ENCODE measurements around the gene DCAF5.

DCAF5 gene

DNA sequence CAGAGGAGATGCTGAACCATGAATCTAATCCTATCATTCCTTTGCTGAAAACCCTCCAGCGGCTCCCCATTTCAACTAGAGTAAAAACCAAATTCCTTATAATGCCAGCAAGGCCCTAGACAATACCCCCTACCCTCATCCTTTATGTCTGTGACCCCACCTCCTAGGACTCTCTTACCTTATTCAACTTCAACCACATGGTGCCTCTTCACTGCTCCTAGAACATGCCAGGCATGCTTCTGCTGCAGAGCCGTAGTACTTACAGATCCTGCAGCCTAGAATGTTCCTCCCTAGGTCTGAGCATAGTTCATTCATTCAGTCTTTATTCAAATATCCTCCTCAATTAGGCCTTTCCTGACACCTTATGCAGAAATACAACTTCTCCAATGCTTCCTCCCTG is 54.9 kb downstream of the DCAF5 start:
- Histone ChIP-seq H3K9ac (ENCODE audit: insufficient read length) (no peak overlapping the region), H3K27ac (no peak overlapping the region), H3K9me3 (ENCODE audit: low read depth, low read length) (no peaks in the 10 kb centered on the region), H3K36me3 (ENCODE audit: insufficient read depth, low read length) (no peaks in the 10 kb centered on the region), H3K4me3 (no peak overlapping the region)
- no peak for DNase-seq (ENCODE audit: low read depth, low spot score)
- TF ChIP-seq EZH2 (IDR thresholded peaks at IDR 0.05): no peak
- TF ChIP-seq FOXP2 (optimal IDR thresholded peaks at IDR 0.05; ENCODE audit: control extremely low read depth, extremely low read length, insufficient read depth): no peak
- TF ChIP-seq POLR2AphosphoS5 (IDR thresholded peaks at IDR 0.05; ENCODE audit: borderline replicate concordance, low read depth, low read length): no peak

DNA sequence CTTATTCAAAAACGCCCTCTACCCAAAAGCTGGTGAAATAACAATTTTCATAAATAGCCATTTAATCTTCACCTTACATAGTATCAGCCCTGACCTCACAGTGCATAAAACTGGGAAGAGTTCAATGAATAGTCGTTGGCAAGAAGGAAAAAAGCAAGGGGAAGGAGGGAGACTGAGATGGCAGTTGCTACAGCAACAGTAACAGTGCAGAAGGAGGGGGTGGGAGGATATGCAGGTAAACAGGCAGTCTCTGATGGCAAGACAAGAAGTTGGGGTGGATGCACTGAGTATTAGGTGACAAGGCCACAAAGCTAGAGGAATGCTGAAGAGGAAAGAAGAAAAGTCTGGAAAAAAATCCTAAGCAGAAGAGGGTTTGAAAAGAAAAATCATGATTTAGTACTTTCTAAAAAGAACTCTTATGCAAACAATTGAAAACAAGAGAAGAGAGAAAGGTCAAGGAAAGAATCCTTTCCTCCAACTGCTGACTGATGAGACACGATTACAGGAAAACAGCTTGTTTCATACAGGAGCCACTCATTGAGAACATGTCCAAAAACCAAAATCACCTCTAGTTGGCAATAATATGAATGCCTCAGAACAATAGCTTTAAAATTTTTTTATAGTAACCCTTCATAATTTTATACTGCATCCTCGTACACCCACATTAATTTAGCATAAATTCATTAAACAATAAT is 56.0 kb downstream of the DCAF5 start:
- H3K4me3 ChIP-seq: no peak overlapping the region
- H3K36me3 ChIP-seq (ENCODE audit: insufficient read depth, low read length): no peaks in the 10 kb centered on the region

DNA sequence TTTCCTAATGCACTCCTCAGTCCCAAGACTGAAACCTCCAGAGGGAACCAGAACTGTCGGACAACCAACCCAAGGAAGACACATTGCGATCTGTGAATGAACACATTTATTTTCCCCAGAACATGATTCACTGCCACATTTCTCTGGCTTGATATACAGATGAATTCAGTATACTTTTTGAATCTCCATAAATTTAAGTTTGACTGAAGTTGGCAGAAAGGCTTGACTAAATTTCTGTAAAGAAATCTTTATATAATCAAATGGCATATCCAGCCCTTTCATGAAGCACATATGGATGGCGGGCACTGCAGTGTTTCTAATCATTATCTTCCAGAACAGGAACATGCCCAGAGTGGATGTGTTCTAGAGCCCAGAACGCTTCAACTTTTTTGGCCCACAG is 56.7 kb downstream of the DCAF5 start:
- Histone ChIP-seq H3K4me3 (no peak overlapping the region), H3K36me3 (ENCODE audit: insufficient read depth, low read length) (peaks cover 5% of the 10 kb centered on the region), H3K9ac (ENCODE audit: insufficient read length) (no peak overlapping the region), H3K27ac (no peak overlapping the region), H3K9me3 (ENCODE audit: low read depth, low read length) (no peaks in the 10 kb centered on the region)
- DNase-seq (ENCODE audit: low read depth, low spot score): no peak
- no peak for TF ChIP-seq EZH2 (IDR thresholded peaks at IDR 0.05)
- TF ChIP-seq POLR2AphosphoS5 (IDR thresholded peaks at IDR 0.05; ENCODE audit: borderline replicate concordance, low read depth, low read length): no peak
- no peak for TF ChIP-seq FOXP2 (optimal IDR thresholded peaks at IDR 0.05; ENCODE audit: control extremely low read depth, extremely low read length, insufficient read depth)

More for the DNA sequence above, 56.0 kb downstream of the DCAF5 start:
- no peak for DNase-seq (ENCODE audit: low read depth, low spot score)
- Histone ChIP-seq H3K27ac (no peak overlapping the region), H3K9me3 (ENCODE audit: low read depth, low read length) (no peaks in the 10 kb centered on the region), H3K9ac (ENCODE audit: insufficient read length) (no peak overlapping the region)
- TF ChIP-seq FOXP2 (optimal IDR thresholded peaks at IDR 0.05; ENCODE audit: control extremely low read depth, extremely low read length, insufficient read depth) (no peak), POLR2AphosphoS5 (IDR thresholded peaks at IDR 0.05; ENCODE audit: borderline replicate concordance, low read depth, low read length) (no peak), EZH2 (IDR thresholded peaks at IDR 0.05) (no peak)

DNA sequence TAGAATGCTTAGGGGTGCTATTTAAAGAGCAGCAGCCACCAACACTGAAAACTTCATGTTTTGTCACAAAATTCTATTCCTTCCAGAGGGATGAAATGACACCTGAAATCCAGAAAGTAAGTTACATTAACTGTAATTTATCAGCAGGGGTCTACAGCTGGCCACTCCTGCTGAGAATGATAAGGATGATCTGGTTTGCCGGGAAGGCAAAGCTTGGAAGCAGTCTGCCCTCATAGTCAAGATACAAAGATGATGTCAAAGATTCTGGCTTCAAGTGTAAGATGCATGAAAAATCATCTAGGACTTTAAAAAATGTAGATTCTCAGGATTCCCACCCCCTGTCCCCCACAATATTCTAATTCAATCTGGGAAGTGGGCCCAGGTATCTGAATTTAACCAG is 58.4 kb downstream of the DCAF5 start:
- TF ChIP-seq POLR2AphosphoS5 (IDR thresholded peaks at IDR 0.05; ENCODE audit: borderline replicate concordance, low read depth, low read length) (no peak), FOXP2 (optimal IDR thresholded peaks at IDR 0.05; ENCODE audit: control extremely low read depth, extremely low read length, insufficient read depth) (no peak), EZH2 (IDR thresholded peaks at IDR 0.05) (no peak)
- H3K4me3 ChIP-seq: no peak overlapping the region
- no peak overlapping the region for H3K27ac ChIP-seq
- no peak for DNase-seq (ENCODE audit: low read depth, low spot score)
- no peaks in the 10 kb centered on the region for H3K9me3 ChIP-seq (ENCODE audit: low read depth, low read length)
- H3K36me3 ChIP-seq (ENCODE audit: insufficient read depth, low read length): peaks cover 16% of the 10 kb centered on the region
- no peak overlapping the region for H3K9ac ChIP-seq (ENCODE audit: insufficient read length)

DNA sequence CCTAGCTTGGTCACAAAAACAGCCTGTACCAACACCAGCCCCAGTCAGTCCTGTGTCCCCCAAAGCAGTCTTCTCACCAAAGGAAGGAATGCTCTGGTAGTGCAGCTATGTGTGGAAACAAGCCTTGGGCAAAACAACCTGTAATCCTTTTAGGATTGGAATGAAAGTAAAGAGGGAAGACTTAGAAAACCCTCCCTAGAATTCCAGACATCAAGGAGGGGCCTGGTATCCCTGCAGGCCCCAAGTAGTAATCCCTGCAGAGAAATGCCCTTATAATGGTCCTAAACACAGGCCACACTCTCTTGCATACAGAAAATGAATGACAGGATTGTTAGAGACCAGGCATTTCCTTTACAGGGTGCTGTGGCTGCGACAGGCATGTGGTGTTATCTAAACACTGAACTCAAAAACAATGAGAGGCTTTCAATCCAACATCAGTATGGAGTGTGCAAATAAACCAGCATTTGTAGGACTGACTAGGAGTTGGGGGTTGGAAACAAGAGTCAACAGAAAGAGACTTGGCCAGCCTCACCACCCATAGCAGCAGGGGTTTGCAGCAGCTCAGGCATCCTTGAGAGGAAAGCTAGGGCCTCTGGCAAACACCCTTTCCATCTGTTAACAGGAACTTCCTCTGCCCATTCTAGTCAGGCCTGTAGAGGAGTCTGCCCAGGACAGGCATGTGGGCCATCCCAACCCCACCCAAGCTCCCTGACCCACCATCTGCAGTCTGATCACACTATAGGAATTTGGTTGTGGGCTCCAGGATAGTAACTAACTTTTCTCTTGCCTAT is 59.1 kb downstream of the DCAF5 start:
- no peak overlapping the region for H3K27ac ChIP-seq
- no peaks in the 10 kb centered on the region for H3K9me3 ChIP-seq (ENCODE audit: low read depth, low read length)
- DNase-seq (ENCODE audit: low read depth, low spot score): no peak
- no peak overlapping the region for H3K9ac ChIP-seq (ENCODE audit: insufficient read length)
- no peak overlapping the region for H3K4me3 ChIP-seq
- TF ChIP-seq POLR2AphosphoS5 (IDR thresholded peaks at IDR 0.05; ENCODE audit: borderline replicate concordance, low read depth, low read length) (no peak), EZH2 (IDR thresholded peaks at IDR 0.05) (no peak), FOXP2 (optimal IDR thresholded peaks at IDR 0.05; ENCODE audit: control extremely low read depth, extremely low read length, insufficient read depth) (no peak)
- peaks cover 16% of the 10 kb centered on the region for H3K36me3 ChIP-seq (ENCODE audit: insufficient read depth, low read length)

DNA sequence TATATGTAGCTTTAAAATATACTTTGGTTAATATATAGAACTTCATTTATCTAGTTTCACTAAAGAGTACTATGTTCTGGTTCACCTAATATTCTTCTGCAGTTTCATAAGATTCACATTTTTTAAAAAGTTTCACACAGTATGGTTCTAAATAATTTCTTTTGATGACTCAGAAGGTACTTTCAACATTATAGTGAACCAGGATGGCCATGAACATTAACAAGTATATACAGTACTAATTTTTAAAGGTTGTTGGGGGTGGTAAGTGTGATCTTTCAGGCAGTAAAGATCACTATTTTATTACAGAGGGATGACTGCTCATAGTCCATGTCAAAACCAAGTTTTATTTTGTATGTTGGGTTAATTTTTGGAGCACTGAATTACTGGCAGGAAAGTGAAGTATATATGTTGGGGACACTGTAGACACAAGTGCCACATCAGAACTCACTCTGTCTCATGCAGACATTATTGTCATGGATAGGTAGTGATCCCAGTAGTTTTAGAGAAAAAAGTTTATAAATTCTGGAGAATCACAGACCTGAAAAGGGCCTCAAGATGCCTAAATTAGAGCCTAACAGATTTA is 60.0 kb downstream of the DCAF5 start:
- Histone ChIP-seq H3K9ac (ENCODE audit: insufficient read length) (no peak overlapping the region), H3K9me3 (ENCODE audit: low read depth, low read length) (no peaks in the 10 kb centered on the region), H3K36me3 (ENCODE audit: insufficient read depth, low read length) (peaks cover 16% of the 10 kb centered on the region), H3K27ac (no peak overlapping the region), H3K4me3 (no peak overlapping the region)
- TF ChIP-seq FOXP2 (optimal IDR thresholded peaks at IDR 0.05; ENCODE audit: control extremely low read depth, extremely low read length, insufficient read depth) (no peak), EZH2 (IDR thresholded peaks at IDR 0.05) (no peak), POLR2AphosphoS5 (IDR thresholded peaks at IDR 0.05; ENCODE audit: borderline replicate concordance, low read depth, low read length) (no peak)
- no peak for DNase-seq (ENCODE audit: low read depth, low spot score)

DNA sequence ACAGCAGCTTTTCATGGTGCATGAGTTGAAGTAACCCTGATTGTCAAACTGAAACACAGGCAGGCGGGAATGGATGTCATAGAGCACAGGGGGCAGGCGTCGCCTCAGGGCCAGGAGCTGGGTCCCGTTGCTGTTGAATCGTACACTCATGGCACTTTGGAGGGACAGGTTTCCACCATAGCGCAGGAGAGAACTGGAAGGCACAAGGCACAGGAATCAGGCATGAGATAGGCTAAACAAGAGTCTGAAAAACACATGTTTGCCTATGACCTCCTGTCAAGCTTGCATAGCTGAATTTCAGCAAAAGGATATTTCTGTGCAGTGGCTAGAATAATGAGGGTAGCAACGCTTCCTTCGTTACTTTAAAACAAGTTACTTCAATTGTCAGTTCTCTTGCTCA is 61.2 kb downstream of the DCAF5 start:
- no peak overlapping the region for H3K4me3 ChIP-seq
- TF ChIP-seq FOXP2 (optimal IDR thresholded peaks at IDR 0.05; ENCODE audit: control extremely low read depth, extremely low read length, insufficient read depth) (no peak), EZH2 (IDR thresholded peaks at IDR 0.05) (no peak), POLR2AphosphoS5 (IDR thresholded peaks at IDR 0.05; ENCODE audit: borderline replicate concordance, low read depth, low read length) (no peak)
- no peak overlapping the region for H3K27ac ChIP-seq
- peaks cover 16% of the 10 kb centered on the region for H3K36me3 ChIP-seq (ENCODE audit: insufficient read depth, low read length)
- no peaks in the 10 kb centered on the region for H3K9me3 ChIP-seq (ENCODE audit: low read depth, low read length)
- DNase-seq (ENCODE audit: low read depth, low spot score): no peak
- no peak overlapping the region for H3K9ac ChIP-seq (ENCODE audit: insufficient read length)

DNA sequence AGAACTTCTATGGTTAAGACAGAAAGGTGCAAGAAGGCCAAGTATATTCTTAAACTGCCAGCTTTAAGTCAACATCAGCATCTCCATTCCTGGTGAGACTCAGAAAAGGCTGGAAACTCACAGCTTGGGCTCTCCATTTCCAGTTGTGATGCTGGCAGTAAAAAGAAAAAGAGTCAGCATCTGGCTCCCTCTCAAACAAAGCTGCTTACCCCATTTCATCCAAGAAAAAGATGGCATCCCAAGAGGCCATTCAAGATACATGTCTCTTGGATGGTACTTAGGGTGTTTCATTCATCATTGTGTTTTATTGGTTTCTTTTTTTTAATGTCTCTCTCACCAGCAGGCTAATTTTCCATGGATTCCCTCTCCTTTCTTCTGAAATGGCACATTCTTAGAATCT is 61.9 kb downstream of the DCAF5 start:
- no peak for DNase-seq (ENCODE audit: low read depth, low spot score)
- H3K27ac ChIP-seq: no peak overlapping the region
- no peak overlapping the region for H3K9ac ChIP-seq (ENCODE audit: insufficient read length)
- H3K9me3 ChIP-seq (ENCODE audit: low read depth, low read length): no peaks in the 10 kb centered on the region
- H3K36me3 ChIP-seq (ENCODE audit: insufficient read depth, low read length): peaks cover 16% of the 10 kb centered on the region
- no peak for TF ChIP-seq EZH2 (IDR thresholded peaks at IDR 0.05)
- no peak for TF ChIP-seq POLR2AphosphoS5 (IDR thresholded peaks at IDR 0.05; ENCODE audit: borderline replicate concordance, low read depth, low read length)
- no peak for TF ChIP-seq FOXP2 (optimal IDR thresholded peaks at IDR 0.05; ENCODE audit: control extremely low read depth, extremely low read length, insufficient read depth)
- no peak overlapping the region for H3K4me3 ChIP-seq

Data from SK-N-MC (cell line).